Esophagus (tissue), 2 donors: ENCODE data around the gene SMAD9. TPM values are rescaled to one million over a fixed set of nuclear protein-coding genes. Genes with fewer than 3 reads are reported as not detected.

ENCODE experiments used
- H3K27ac ChIP-seq, 2 donors: one replicate each; pipeline ENCODE4 v1.5.1; 2013; ENCODE audit warnings: low read depth in 2 of 2, mild to moderate bottlenecking in 2 of 2, inconsistent platforms in 1 of 2, low read length in 1 of 2, moderate library complexity in 1 of 2
- H3K27me3 ChIP-seq, 2 donors: one replicate each; pipeline ENCODE4 v1.6.1; 2013; ENCODE audit warnings: low read length in 2 of 2, control low read depth in 1 of 2, mild to moderate bottlenecking in 1 of 2; ENCODE audit not compliant: insufficient read depth in 2 of 2, control insufficient read depth in 1 of 2
- H3K36me3 ChIP-seq, 2 donors: one replicate each; pipeline ENCODE4 v1.6.1; 2013; ENCODE audit warnings: low read length in 1 of 2; ENCODE audit not compliant: control insufficient read depth in 2 of 2, insufficient read depth in 2 of 2
- H3K4me1 ChIP-seq, 2 donors: one replicate each; pipeline ENCODE4 v1.6.1; 2013; ENCODE audit warnings: low read length in 1 of 2; ENCODE audit not compliant: control insufficient read depth in 2 of 2, insufficient read depth in 2 of 2
- H3K4me3 ChIP-seq, 2 donors: one replicate each; pipeline ENCODE4 v1.5.1; 2013; ENCODE audit warnings: low read length in 2 of 2, mild to moderate bottlenecking in 2 of 2, low read depth in 1 of 2, moderate library complexity in 1 of 2
- H3K9me3 ChIP-seq, 2 donors: one replicate each; pipeline ENCODE4 v1.6.1; 2013; ENCODE audit warnings: mild to moderate bottlenecking in 2 of 2, low read depth in 1 of 2, low read length in 1 of 2, moderate library complexity in 1 of 2; ENCODE audit not compliant: control insufficient read depth in 2 of 2, insufficient read depth in 1 of 2
- WGBS, 2 donors: extraction: QIAGEN DNeasy Blood & Tissue Kit; methylation state at CpG; one replicate each; pipeline ENCODE4 v1.1.7; 2013; 5-methylcytosine and 5-hydroxymethylcytosine counted together
- polyA plus RNA-seq, 2 donors: library from polyadenylated mRNA; stranded (reverse); fragments of 200-250 nt; gene quantifications; one replicate each; pipeline ENCODE4 v1.2.3, GENCODE V29; 2013
- donor health status: healthy with polysubstance abuse.
- donor health status: Bipolar disorder and iron deficiency.

The SMAD9 gene
- polyA plus RNA-seq, 2 donors: 0.51 to 1.2 TPM

GRCh38 chr13:36921631-36922301 is 1.7 kb upstream of the SMAD9 start:
- 79 to 81% methylated on average over 10 of the region's 10 CpGs for WGBS, 2 donors

DNA sequence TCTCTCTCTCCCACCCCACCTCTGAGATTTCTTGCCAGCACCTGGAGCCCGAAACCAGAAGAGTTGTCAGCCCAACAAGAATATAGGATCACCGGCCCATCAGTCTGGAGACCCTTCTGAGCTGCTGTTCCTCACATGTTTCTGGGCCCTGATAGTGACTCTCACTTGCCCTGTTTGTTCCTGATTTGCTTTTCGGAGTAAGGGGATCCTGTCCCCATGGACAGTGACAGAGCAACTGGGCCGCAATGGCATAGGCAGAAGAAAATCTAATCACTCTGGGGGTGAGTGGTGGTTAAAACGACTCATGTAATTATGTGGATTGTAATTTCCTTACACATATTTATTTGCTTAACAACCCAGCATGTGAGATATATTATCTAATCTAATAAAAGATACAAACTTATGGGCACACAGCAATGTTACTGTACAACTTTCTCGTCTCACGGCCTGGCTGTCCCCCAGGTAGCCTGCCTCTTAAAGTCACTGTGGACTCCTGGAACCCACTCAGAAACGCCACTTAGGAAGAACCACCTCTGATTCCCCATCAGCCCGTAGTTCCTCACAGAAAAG is 663 bp upstream of the SMAD9 start:
- no peaks in the 10 kb centered on the region for H3K9me3 ChIP-seq
- 62 to 68% methylated on average over 9 of the region's 9 CpGs for WGBS, 2 donors
- H3K4me3 ChIP-seq: peak overlapping the region in 1 of 2 donors; percentile 75
- H3K27ac ChIP-seq: peak overlapping the region; percentile 11 to 38
- H3K27me3 ChIP-seq: no peaks in the 10 kb centered on the region
- no peaks in the 10 kb centered on the region for H3K36me3 ChIP-seq
- H3K4me1 ChIP-seq: peaks cover 0 to 2% of the 10 kb centered on the region in 2 donors

More at GRCh38 chr13:36921631-36922301, 1.7 kb upstream of the SMAD9 start:
- peaks cover 0 to 2% of the 10 kb centered on the region in 2 donors for H3K4me1 ChIP-seq
- H3K9me3 ChIP-seq: no peaks in the 10 kb centered on the region
- no peaks in the 10 kb centered on the region for H3K36me3 ChIP-seq
- no peaks in the 10 kb centered on the region for H3K27me3 ChIP-seq
- no peak overlapping the region for H3K4me3 ChIP-seq
- no peak overlapping the region for H3K27ac ChIP-seq

DNA sequence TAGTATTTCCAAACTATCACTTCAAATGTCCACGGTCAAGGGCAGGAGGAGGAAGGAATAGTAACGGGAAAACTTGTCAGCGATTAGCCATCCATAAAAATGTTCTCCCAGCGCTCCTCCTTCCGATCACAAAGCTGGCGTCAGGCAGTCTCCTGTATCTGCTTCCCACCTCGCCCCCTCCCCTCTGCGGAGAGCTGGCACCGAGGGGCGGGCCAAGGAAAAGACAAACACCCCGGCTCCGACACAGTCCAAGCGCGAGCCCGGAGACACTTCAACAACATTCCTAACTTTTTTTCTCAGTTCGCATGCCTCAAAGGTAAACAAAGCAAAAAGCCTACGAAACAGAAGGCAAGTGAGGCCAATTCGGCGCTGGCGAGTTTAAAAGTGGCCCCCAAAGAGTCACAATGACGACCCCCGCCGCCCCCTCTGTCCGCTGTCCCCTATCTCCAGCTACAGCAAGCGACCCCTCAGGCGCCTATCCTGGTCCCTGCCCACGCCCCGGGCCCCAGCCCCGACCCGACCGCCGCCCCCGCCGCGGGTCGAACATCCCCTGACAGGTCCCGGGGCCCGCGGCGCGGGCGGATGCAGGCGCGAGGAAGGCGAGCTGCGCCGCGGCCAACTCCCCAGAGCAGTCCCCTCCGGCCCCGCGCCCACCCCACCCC is 736 bp downstream of the SMAD9 start:
- no peaks in the 10 kb centered on the region for H3K27me3 ChIP-seq
- WGBS, 2 donors: 1 to 2% methylated on average over 34 to 51 of the region's 51 CpGs
- H3K27ac ChIP-seq: peak overlapping the region; percentile 33 to 75
- H3K9me3 ChIP-seq: no peaks in the 10 kb centered on the region
- H3K4me1 ChIP-seq: peaks cover 0 to 2% of the 10 kb centered on the region in 2 donors
- H3K4me3 ChIP-seq: peak overlapping the region; percentile 47 to 75
- no peaks in the 10 kb centered on the region for H3K36me3 ChIP-seq

GRCh38 chr13:36918246-36919131 is 1.5 kb downstream of the SMAD9 start:
- no peaks in the 10 kb centered on the region for H3K36me3 ChIP-seq
- no peaks in the 10 kb centered on the region for H3K9me3 ChIP-seq
- H3K27me3 ChIP-seq: no peaks in the 10 kb centered on the region
- H3K4me3 ChIP-seq: peak overlapping the region in 1 of 2 donors; percentile 75
- peaks cover 0 to 2% of the 10 kb centered on the region in 2 donors for H3K4me1 ChIP-seq
- peak overlapping the region in 1 of 2 donors; percentile 40 for H3K27ac ChIP-seq
- 25 to 30% methylated on average over 12 of the region's 12 CpGs for WGBS, 2 donors

- H3K27ac ChIP-seq: no peak overlapping the region
- peaks cover 0 to 2% of the 10 kb centered on the region in 2 donors for H3K4me1 ChIP-seq
- no peaks in the 10 kb centered on the region for H3K27me3 ChIP-seq
- H3K36me3 ChIP-seq: no peaks in the 10 kb centered on the region
- H3K9me3 ChIP-seq: no peaks in the 10 kb centered on the region
- H3K4me3 ChIP-seq: no peak overlapping the region
- 61 to 72% methylated on average over 3 of the region's 3 CpGs for WGBS, 2 donors
Observed at GRCh38 chr13:36917311-36917710, 2.7 kb downstream of the SMAD9 start.

DNA sequence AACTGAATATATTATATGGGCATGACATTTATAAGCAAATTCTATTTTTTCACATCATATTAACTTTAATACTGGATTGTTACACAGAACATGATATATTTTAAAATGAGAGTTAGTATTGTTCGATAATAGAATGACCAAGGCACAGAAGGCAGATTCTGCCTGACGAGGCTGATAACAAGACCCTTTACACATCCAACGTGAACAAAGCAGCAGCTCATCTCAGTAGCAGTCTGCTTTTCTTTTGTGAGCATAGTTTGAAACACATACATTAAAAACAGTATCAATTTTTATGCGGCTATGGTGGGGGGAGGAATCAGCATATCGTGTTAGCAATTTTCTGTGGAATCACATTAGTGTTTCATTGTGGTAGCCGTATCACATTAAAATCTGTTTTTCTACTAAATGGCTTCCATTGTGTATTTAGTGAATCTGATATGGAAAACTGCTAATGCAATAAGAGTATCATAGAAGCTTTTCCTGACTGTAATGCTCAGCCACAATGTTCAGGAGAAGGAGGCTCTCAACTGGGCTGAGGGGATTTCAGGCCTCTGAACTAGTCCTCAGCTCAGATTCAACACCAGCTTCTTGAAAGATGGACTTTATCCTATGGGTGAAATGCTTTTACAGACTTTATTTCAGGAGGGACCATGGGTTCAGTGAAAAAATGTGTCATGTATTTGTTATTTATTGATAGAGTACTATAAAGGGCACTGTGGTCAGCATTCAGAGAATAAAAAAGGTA is 4.0 kb downstream of the SMAD9 start:
- WGBS, 2 donors: 89 to 91% methylated on average over 6 of the region's 6 CpGs
- no peak overlapping the region for H3K4me3 ChIP-seq
- H3K36me3 ChIP-seq: no peaks in the 10 kb centered on the region
- peaks cover 0 to 2% of the 10 kb centered on the region in 2 donors for H3K4me1 ChIP-seq
- H3K9me3 ChIP-seq: no peaks in the 10 kb centered on the region
- no peak overlapping the region for H3K27ac ChIP-seq
- no peaks in the 10 kb centered on the region for H3K27me3 ChIP-seq

DNA sequence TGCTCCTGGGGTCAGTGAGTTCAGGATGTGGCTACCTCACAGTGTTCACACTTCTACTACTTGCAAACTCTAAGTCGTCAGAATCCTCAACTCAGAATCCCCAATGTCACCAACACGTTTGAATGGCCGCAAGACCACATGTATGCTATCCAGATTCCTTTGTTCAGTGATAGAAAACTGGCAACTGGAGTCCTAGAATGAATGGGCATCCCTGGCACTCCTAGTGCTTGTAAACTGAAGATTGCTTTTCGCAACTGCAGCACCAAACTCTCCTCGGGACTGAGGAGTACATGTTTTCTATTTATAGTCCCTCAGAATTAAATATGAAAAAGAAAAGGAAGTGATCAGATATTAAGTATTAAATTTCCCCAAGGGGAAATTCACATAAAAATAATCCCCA is 4.9 kb downstream of the SMAD9 start:
- Histone ChIP-seq H3K4me3 (no peak overlapping the region), H3K4me1 (peaks cover 0 to 2% of the 10 kb centered on the region in 2 donors), H3K27me3 (no peaks in the 10 kb centered on the region), H3K9me3 (no peaks in the 10 kb centered on the region), H3K36me3 (no peaks in the 10 kb centered on the region), H3K27ac (no peak overlapping the region)
- whole genome bisulfite sequencing, 2 donors: 68 to 73% methylated on average over 5 of the region's 5 CpGs

GRCh38 chr13:36914648-36915047 is 5.4 kb downstream of the SMAD9 start:
- Histone ChIP-seq H3K27ac (no peak overlapping the region), H3K36me3 (no peaks in the 10 kb centered on the region), H3K4me3 (no peak overlapping the region), H3K9me3 (no peaks in the 10 kb centered on the region), H3K27me3 (no peaks in the 10 kb centered on the region), H3K4me1 (peaks cover 0 to 2% of the 10 kb centered on the region in 2 donors)
- 79 to 85% methylated on average over 4 of the region's 4 CpGs for WGBS, 2 donors

DNA sequence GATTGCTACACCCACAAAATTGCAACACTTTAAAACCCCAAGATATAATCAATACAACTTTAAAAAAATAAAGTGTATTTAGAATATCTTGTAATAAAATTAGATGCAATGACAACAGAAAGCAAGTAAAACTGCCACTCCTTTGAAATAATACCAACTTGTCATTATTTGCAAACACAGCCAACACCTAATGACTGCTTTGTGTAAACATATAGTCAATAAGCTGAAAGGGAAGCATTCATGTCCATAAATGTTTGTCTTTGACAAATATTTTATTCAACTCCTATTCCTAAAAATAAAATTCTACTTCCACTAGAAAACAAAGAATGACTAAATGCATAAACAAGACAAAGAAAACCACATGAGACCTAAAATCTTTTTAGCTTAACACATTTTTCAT is 6.6 kb downstream of the SMAD9 start:
- Histone ChIP-seq H3K27me3 (no peaks in the 10 kb centered on the region), H3K4me3 (no peak overlapping the region), H3K4me1 (no peaks in the 10 kb centered on the region), H3K27ac (no peak overlapping the region), H3K9me3 (no peaks in the 10 kb centered on the region), H3K36me3 (no peaks in the 10 kb centered on the region)
